ENCODE data around the gene VENTX.

The VENTX gene

DNA sequence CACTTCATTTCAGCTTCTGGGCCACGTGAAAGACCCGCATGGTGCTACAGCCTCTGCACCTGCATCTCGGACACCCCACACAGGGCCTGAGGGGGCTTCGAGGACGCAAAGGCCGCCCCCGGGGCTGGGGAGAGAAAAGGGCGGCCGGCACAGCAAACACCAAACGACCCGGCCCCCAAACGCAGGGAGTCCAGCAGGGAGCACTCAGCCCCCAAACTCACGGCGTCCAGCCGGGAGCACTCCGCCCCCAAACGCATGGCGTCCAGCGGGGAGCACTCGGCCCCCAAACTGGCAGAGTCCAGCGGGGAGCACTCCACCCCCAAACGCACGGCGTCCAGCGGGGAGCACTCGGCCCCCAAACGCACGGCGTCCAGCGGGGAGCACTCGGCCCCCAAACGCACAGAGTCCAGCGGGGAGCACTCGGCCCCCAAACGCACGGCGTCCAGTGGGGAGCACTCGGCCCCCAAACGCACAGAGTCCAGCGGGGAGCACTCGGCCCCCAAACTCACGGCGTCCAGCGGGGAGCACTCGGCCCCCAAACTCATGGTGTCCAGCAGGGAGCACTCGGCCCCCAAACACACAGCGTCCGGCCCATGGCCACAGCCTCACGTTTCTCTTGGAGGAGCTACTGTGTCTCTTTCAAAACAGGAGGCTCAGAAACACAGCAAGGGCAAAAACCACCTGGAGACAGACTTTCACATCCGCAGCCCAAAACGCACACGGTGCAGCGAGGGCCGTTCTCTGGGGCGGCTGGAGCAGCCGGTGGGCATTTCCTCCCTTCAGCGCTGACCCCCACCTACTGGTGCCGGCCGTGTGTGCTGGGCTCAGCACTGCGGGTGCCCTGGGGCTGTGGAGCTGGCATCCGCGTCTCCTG lies 34.6 kb upstream of the VENTX start:
- H3K36me3 ChIP-seq (ENCODE audit: control insufficient read depth, insufficient read depth, low read length): no peaks in the 10 kb centered on the region
- no peaks in the 10 kb centered on the region for H3K9me3 ChIP-seq (ENCODE audit: control insufficient read depth, low read length)
- 89 to 96% methylated on average over 46 to 50 of the region's 62 CpGs for WGBS, 2 experiments (ENCODE audit: insufficient coverage in 2 of 2)
- H3K27ac ChIP-seq (ENCODE audit: low read depth, low read length, severe bottlenecking): no peak overlapping the region
- H3K4me3 ChIP-seq (ENCODE audit: extremely low read depth, insufficient read depth, low read length, poor library complexity, severe bottlenecking): no peak overlapping the region
- H3K4me1 ChIP-seq (ENCODE audit: control insufficient read depth, insufficient read depth, low read length, poor library complexity, severe bottlenecking): no peaks in the 10 kb centered on the region

DNA sequence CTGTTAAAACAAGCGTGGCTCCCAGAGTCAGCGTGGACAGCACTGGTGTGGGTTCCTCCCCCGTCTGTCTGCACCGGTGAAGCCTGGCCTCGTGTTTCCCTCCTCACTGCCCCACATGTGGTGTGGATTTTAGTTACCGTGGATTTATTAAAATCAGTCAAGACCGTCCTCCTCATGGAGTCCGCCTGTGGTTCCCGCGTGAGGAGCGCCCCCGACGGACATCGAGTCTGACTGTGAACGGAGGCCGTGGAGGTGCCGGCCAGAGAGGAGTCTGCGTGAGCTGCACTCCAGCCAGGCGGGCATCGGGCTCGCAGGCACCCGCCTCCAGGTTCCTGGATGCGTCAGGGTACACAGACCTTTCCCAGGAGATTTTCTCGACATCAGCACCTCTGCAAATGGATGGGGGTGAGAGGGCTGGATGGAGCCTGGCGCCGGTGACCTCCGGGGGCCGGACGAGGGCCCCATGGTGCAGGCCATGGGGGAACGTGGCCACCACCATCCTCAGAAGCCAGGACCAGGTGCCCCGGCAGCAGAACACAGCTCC lies 33.9 kb upstream of the VENTX start:
- no peak overlapping the region for H3K4me3 ChIP-seq (ENCODE audit: extremely low read depth, insufficient read depth, low read length, poor library complexity, severe bottlenecking)
- no peaks in the 10 kb centered on the region for H3K36me3 ChIP-seq (ENCODE audit: control insufficient read depth, insufficient read depth, low read length)
- H3K4me1 ChIP-seq (ENCODE audit: control insufficient read depth, insufficient read depth, low read length, poor library complexity, severe bottlenecking): no peaks in the 10 kb centered on the region
- WGBS, 2 experiments (ENCODE audit: insufficient coverage in 2 of 2): 87 to 88% methylated on average over 29 to 30 of the region's 31 CpGs
- no peak overlapping the region for H3K27ac ChIP-seq (ENCODE audit: low read depth, low read length, severe bottlenecking)
- H3K9me3 ChIP-seq (ENCODE audit: control insufficient read depth, low read length): no peaks in the 10 kb centered on the region

DNA sequence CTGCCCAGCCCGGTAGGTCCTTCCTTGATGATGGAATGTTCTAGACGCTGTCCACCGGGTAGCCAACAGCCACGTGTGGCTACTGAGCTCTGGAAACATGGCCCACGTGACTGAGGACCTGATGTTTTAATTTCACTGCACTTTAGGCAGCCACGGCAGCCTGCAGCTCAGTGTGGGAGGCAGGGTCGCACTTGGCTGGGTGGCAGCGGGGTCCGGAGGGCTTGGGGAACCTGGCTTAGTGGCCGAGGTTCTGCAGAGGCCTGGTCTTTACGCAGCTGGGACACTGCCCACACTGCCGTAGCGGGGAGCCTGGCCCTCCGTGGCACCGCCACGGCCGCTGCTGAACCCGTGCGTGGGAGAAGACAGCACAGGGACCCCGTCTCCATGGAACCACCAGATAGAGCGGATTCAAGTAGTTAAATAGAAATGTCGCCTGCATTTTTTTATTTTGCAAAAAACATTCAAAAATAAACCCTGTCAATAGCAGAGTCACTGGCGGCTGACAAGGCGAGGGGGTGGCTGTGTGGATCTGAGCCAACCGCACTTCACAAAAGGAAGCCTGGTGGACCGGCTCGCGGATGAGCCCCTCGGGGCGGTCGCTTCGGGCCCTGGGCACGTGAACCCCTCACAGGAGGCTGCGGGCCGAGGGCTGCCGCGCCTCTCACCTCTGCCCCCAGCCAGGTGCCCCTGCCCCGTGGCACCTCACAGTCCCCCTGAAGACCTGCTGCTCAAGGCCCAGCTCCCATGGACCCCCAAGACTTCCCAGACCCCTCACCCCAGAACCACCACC lies 33.2 kb upstream of the VENTX start:
- Histone ChIP-seq H3K27ac (ENCODE audit: low read depth, low read length, severe bottlenecking) (no peak overlapping the region), H3K36me3 (ENCODE audit: control insufficient read depth, insufficient read depth, low read length) (no peaks in the 10 kb centered on the region), H3K4me3 (ENCODE audit: extremely low read depth, insufficient read depth, low read length, poor library complexity, severe bottlenecking) (no peak overlapping the region), H3K9me3 (ENCODE audit: control insufficient read depth, low read length) (no peaks in the 10 kb centered on the region), H3K4me1 (ENCODE audit: control insufficient read depth, insufficient read depth, low read length, poor library complexity, severe bottlenecking) (no peaks in the 10 kb centered on the region)
- 93 to 96% methylated on average over 31 to 34 of the region's 38 CpGs for WGBS, 2 experiments (ENCODE audit: insufficient coverage in 2 of 2)

DNA sequence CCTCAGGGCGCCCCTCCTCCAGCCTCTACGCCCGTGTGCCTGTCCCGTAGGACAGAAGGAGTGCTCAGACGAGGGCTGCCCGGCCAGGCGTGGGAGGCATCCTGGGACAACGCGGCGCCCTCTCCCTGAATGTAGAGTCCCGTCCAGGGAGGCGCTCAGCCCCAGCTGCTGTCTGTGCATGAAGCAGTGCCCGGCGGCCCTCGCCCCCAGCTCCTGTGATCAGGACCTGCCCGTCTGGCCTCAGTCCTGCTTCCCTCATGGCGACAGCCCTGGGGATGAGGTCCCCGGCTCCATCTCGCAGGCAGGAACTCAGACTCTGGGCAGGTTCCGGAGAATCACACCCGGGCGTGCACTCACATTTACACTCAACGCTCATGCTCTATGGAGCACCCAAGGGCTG lies 32.5 kb upstream of the VENTX start:
- H3K9me3 ChIP-seq (ENCODE audit: control insufficient read depth, low read length): no peaks in the 10 kb centered on the region
- H3K4me3 ChIP-seq (ENCODE audit: extremely low read depth, insufficient read depth, low read length, poor library complexity, severe bottlenecking): no peak overlapping the region
- no peaks in the 10 kb centered on the region for H3K4me1 ChIP-seq (ENCODE audit: control insufficient read depth, insufficient read depth, low read length, poor library complexity, severe bottlenecking)
- H3K27ac ChIP-seq (ENCODE audit: low read depth, low read length, severe bottlenecking): no peak overlapping the region
- H3K36me3 ChIP-seq (ENCODE audit: control insufficient read depth, insufficient read depth, low read length): no peaks in the 10 kb centered on the region
- 82 to 86% methylated on average over 23 of the region's 23 CpGs for WGBS, 2 experiments (ENCODE audit: insufficient coverage in 2 of 2)

DNA sequence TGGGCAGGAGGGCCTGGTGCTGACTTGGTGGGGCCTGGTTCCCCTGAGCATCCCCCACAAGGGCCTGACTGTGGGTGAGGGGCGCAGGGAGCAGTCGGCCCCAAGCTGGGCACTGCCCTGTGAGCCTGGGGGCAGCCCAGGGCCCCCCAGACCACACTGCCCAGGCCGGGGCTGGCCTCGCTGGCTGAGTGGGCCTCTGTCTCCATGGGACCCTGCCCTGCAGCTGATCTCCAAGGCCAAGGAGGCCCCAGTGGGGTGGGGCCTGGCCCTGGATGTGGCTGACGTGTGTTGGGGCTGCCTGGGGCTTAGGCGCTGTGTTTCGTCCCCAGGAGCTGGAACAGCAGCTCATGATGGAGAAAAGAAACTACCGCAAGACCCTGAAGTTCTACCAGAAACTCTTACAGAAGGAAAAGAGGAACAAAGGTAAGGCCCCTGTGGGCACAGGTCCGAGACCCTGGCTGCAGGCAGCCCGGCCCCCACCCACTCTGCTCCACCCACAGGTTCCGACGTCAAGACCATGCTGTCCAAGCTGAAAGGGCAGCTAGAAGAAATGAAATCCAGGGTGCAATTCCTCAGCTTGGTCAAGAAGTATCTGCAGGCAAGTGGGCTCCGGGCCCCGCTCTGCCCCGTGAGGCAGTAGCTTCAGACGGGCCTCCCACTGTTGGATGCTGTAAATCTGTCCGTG lies 31.2 kb upstream of the VENTX start:
- H3K9me3 ChIP-seq (ENCODE audit: control insufficient read depth, low read length): no peaks in the 10 kb centered on the region
- no peaks in the 10 kb centered on the region for H3K36me3 ChIP-seq (ENCODE audit: control insufficient read depth, insufficient read depth, low read length)
- no peaks in the 10 kb centered on the region for H3K4me1 ChIP-seq (ENCODE audit: control insufficient read depth, insufficient read depth, low read length, poor library complexity, severe bottlenecking)
- no peak overlapping the region for H3K4me3 ChIP-seq (ENCODE audit: extremely low read depth, insufficient read depth, low read length, poor library complexity, severe bottlenecking)
- no peak overlapping the region for H3K27ac ChIP-seq (ENCODE audit: low read depth, low read length, severe bottlenecking)
- WGBS, 2 experiments (ENCODE audit: insufficient coverage in 2 of 2): 86 to 92% methylated on average over 11 to 12 of the region's 17 CpGs

DNA sequence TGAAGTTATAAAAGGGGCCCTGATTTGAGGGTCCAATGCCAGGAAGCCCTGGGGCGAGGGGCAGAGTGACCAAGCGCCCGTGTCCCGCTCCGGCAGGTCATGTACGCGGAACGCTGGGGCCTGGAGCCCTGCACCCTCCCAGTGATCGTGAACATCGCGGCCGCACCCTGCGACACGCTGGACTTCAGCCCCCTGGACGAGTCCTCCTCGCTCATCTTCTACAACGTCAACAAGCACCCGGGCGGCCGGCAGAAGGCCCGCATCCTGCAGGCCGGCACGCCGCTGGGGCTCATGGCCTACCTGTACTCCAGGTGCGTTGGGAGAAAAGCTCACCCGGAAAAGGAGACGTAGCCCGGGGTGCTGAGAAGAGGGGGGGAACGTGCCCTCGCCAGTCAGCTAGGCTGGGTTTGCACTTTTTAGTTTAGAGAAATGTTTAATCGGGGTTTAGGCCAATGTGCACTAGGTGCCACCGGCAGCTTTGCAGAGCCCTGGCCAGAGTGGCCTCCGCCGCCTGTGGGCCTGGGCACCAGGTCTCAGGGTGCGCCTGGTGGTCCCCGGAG lies 30.5 kb upstream of the VENTX start:
- Histone ChIP-seq H3K36me3 (ENCODE audit: control insufficient read depth, insufficient read depth, low read length) (no peaks in the 10 kb centered on the region), H3K4me1 (ENCODE audit: control insufficient read depth, insufficient read depth, low read length, poor library complexity, severe bottlenecking) (no peaks in the 10 kb centered on the region), H3K27ac (ENCODE audit: low read depth, low read length, severe bottlenecking) (no peak overlapping the region), H3K9me3 (ENCODE audit: control insufficient read depth, low read length) (no peaks in the 10 kb centered on the region), H3K4me3 (ENCODE audit: extremely low read depth, insufficient read depth, low read length, poor library complexity, severe bottlenecking) (no peak overlapping the region)
- 95 to 97% methylated on average over 35 to 36 of the region's 36 CpGs for WGBS, 2 experiments (ENCODE audit: insufficient coverage in 2 of 2)

DNA sequence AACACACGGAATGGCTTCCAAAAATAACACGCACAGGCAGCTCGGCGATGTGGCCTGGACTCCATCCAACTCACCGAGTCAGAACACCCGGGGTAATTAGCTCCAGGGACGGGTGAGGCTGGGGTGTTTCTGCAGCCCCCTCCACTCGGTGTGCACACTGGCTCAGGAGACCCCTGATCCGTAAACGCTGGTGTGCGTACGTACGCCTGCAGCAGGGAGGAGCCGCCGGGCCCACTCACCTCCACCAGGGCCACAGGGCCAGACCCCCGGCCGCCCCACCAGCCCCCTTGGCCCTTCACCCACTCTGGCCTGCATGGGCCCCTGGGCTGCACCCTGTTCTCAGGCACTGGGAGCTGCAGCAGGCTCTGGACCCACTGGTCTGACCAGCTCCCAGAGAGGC lies 30.0 kb upstream of the VENTX start:
- no peaks in the 10 kb centered on the region for H3K4me1 ChIP-seq (ENCODE audit: control insufficient read depth, insufficient read depth, low read length, poor library complexity, severe bottlenecking)
- H3K27ac ChIP-seq (ENCODE audit: low read depth, low read length, severe bottlenecking): no peak overlapping the region
- H3K36me3 ChIP-seq (ENCODE audit: control insufficient read depth, insufficient read depth, low read length): no peaks in the 10 kb centered on the region

DNA sequence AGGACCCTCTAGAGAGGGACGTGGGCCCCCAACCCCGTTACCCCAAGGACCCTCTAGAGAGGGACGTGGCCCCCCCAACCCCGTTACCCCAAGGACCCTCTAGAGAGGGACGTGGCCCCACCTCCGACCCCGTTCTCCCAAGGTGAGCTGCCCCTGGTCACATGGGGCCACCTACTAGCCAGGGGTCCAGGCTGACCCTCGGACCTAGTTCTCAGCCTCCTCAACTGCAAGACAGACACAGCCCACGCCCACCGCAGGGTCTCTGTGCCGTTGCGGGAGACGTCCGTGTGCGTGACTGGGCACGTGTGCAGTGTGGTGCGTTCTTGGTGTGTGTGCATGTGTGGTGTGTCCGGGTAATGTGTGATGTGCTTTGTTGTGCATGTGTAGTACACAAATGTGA lies 29.2 kb upstream of the VENTX start:
- Histone ChIP-seq H3K4me3 (ENCODE audit: extremely low read depth, insufficient read depth, low read length, poor library complexity, severe bottlenecking) (no peak overlapping the region), H3K27ac (ENCODE audit: low read depth, low read length, severe bottlenecking) (no peak overlapping the region), H3K36me3 (ENCODE audit: control insufficient read depth, insufficient read depth, low read length) (no peaks in the 10 kb centered on the region), H3K4me1 (ENCODE audit: control insufficient read depth, insufficient read depth, low read length, poor library complexity, severe bottlenecking) (no peaks in the 10 kb centered on the region), H3K9me3 (ENCODE audit: control insufficient read depth, low read length) (no peaks in the 10 kb centered on the region)
- 84 to 87% methylated on average over 9 to 13 of the region's 18 CpGs for WGBS, 2 experiments (ENCODE audit: insufficient coverage in 2 of 2)

More for the DNA sequence above, 30.0 kb upstream of the VENTX start:
- no peak overlapping the region for H3K4me3 ChIP-seq (ENCODE audit: extremely low read depth, insufficient read depth, low read length, poor library complexity, severe bottlenecking)
- WGBS, 2 experiments (ENCODE audit: insufficient coverage in 2 of 2): 94 to 96% methylated on average over 14 to 15 of the region's 17 CpGs
- H3K9me3 ChIP-seq (ENCODE audit: control insufficient read depth, low read length): no peaks in the 10 kb centered on the region

DNA sequence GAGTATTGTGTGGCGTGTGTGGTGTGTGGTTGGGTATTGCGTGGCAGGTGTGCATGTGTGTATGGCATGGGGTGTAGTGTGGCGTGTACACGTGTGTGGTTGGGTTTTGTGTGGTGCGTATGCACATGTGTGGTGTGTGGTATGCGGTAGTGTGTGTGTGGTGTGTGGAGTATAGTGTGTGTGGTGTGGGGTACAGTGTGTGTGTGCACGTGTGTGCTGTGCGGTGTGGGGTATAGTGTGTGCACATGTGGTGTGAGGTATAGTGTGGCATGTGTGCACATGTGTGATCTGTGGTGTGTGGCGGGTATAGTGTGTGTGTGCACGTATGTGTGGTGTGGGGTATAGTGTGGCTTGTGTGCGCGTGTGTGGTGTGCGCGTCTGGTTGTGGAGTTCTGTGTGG lies 28.5 kb upstream of the VENTX start:
- Histone ChIP-seq H3K4me3 (ENCODE audit: extremely low read depth, insufficient read depth, low read length, poor library complexity, severe bottlenecking) (no peak overlapping the region), H3K36me3 (ENCODE audit: control insufficient read depth, insufficient read depth, low read length) (no peaks in the 10 kb centered on the region), H3K9me3 (ENCODE audit: control insufficient read depth, low read length) (no peaks in the 10 kb centered on the region), H3K27ac (ENCODE audit: low read depth, low read length, severe bottlenecking) (no peak overlapping the region), H3K4me1 (ENCODE audit: control insufficient read depth, insufficient read depth, low read length, poor library complexity, severe bottlenecking) (no peaks in the 10 kb centered on the region)
- 92 to 96% methylated on average over 10 to 14 of the region's 14 CpGs for WGBS, 2 experiments (ENCODE audit: insufficient coverage in 2 of 2)

DNA sequence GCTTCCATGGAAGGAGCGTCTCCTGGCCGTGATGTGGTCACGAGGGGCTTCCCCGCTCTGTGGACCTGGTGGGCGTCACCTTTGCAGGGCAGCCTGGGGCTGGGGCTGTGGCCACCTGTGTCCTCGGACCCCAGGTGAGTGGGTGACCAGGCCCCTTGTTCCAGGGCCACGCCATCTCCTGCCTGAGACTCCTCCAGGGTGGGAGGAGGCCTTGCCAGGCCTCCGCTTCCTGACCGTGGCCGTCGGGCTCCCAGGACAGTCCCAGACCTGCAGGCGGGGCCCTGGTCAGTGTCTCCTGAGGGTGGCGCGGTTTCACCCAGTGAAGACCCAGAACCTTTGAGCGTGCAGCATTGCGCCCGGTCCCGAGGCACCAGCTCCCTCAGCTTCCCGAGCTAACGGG lies 28.0 kb upstream of the VENTX start:
- Histone ChIP-seq H3K36me3 (ENCODE audit: control insufficient read depth, insufficient read depth, low read length) (no peaks in the 10 kb centered on the region), H3K9me3 (ENCODE audit: control insufficient read depth, low read length) (no peaks in the 10 kb centered on the region), H3K27ac (ENCODE audit: low read depth, low read length, severe bottlenecking) (no peak overlapping the region), H3K4me3 (ENCODE audit: extremely low read depth, insufficient read depth, low read length, poor library complexity, severe bottlenecking) (no peak overlapping the region), H3K4me1 (ENCODE audit: control insufficient read depth, insufficient read depth, low read length, poor library complexity, severe bottlenecking) (no peaks in the 10 kb centered on the region)
- 90% methylated on average over 17 to 20 of the region's 20 CpGs for WGBS, 2 experiments (ENCODE audit: insufficient coverage in 2 of 2)
